Neural progenitor cell (in vitro differentiated cells): Measurements from ENCODE around the gene HDAC7.

Experiments
- CTCF ChIP-seq: fragments of 200-600 bp; sonication (generic); IDR thresholded peaks from 2 replicates; pipeline ENCODE4 v1.5.1; 2017; ENCODE audit warnings: antibody characterized with exemption, mild to moderate bottlenecking
- EZH2phosphoT487 ChIP-seq: fragments of 200-600 bp; sonication (generic); IDR thresholded peaks from 2 replicates; pipeline ENCODE4 v1.6.1; 2017; ENCODE audit warnings: antibody characterized with exemption

- TF ChIP-seq CTCF (no peak), EZH2phosphoT487 (no peak)
These were observed 28.4 kb downstream of the HDAC7 start for GRCh38 chr12:47791351-47791746.
